Gastrocnemius medialis (tissue), 4 donors: ENCODE results near the gene GPC4. TPM values are rescaled to one million over a fixed set of nuclear protein-coding genes. Genes with fewer than 3 reads are reported as not detected.

Experiments used
- ATAC-seq, 2 donors: fragments of 150-250 bp; one replicate each; pipeline ENCODE4 v1.9.1; 2016
- DNase-seq, 2 donors: peaks; one replicate each; pipeline ENCODE4 v3.0.0-alpha.2; 2019
- H3K27ac ChIP-seq, 4 donors: fragments of 200-600 bp; sonication (generic); 1 replicate in 1 of 4; 2 replicates in 3 of 4; pipeline ENCODE4 v1.5.1; 2016 to 2018; ENCODE audit warnings: mild to moderate bottlenecking in 2 of 4, moderate library complexity in 1 of 4
- H3K27me3 ChIP-seq, 3 donors: fragments of 200-600 bp; sonication (generic) in 2 of 3; 1 replicate in 1 of 3; 2 replicates in 2 of 3; pipeline versions ENCODE4 v1.5.1 to v1.6.0; 2016 to 2019; ENCODE audit warnings: mild to moderate bottlenecking in 1 of 3, moderate library complexity in 1 of 3
- H3K36me3 ChIP-seq, 2 donors: fragments of 200-600 bp; sonication (generic) in 1 of 2; one replicate each; pipeline ENCODE4 v1.5.1; 2017 to 2018
- H3K4me1 ChIP-seq, 2 donors: fragments of 200-600 bp; sonication (generic) in 1 of 2; one replicate each; pipeline ENCODE4 v1.5.1; 2016 to 2017; ENCODE audit warnings: mild to moderate bottlenecking in 2 of 2
- H3K4me3 ChIP-seq, 4 donors: fragments of 200-600 bp; sonication (generic) in 3 of 4; 1 replicate in 1 of 4; 2 replicates in 3 of 4; pipeline ENCODE4 v1.5.1; 2016 to 2019; ENCODE audit warnings: mild to moderate bottlenecking in 2 of 4
- H3K9me3 ChIP-seq, 3 donors: fragments of 200-600 bp; sonication (generic) in 2 of 3; 1 replicate in 1 of 3; 2 replicates in 2 of 3; pipeline ENCODE4 v1.5.1; 2016 to 2019
- CTCF ChIP-seq, 5 experiments: fragments of 450-650 bp in 3 of 5; fragments of 200-600 bp in 2 of 5; sonication (generic) in 2 of 5; IDR thresholded peaks in 4 of 5; conservative IDR thresholded peaks in 1 of 5; 1 replicate in 4 of 5; 2 replicates in 1 of 5; pipeline ENCODE4 v1.5.1; 2016 to 2019; ENCODE audit warnings: antibody characterized with exemption in 5 of 5, mild to moderate bottlenecking in 3 of 5, moderate library complexity in 3 of 5
- POLR2A ChIP-seq, 2 donors: fragments of 450-650 bp; IDR thresholded peaks; one replicate each; pipeline ENCODE4 v1.6.1; 2017; ENCODE audit warnings: antibody characterized with exemption in 2 of 2, mild to moderate bottlenecking in 2 of 2, moderate library complexity in 2 of 2
- in situ Hi-C, 4 donors: fragments of 200-750 bp; cut with MboI; loops; one replicate each; pipeline versions ENCODE4 v1.15.0 to v1.8.0; 2017; ENCODE audit warnings: low sequenced_read_pairs in 4 of 4
- intact Hi-C: fragments of 100-400 bp; cut with DNase I; formaldehyde crosslinking; loops from one replicate; pipeline ENCODE4 v1.15.1; 2023; ENCODE audit warnings: low total_unique reads
- total RNA-seq, 4 donors: library from RNA; depleted of rRNA; stranded (reverse); fragments of >200 nt; gene quantifications; one replicate each; pipeline versions ENCODE4 v1.1.0 to v1.2.3, GENCODE V29; 2016

Gene GPC4
- total RNA-seq, 4 donors from 2014 or later, result 3.1 to 14.9 (median 9.6) TPM

- no peaks in the 10 kb centered on the region for H3K9me3 ChIP-seq
- no peaks in the 10 kb centered on the region for H3K36me3 ChIP-seq
- TF ChIP-seq CTCF (IDR thresholded peaks at IDR 0.05 in 4 of 5, conservative IDR thresholded peaks at IDR 0.05 in 1 of 5) (no peak), POLR2A (IDR thresholded peaks at IDR 0.05) (no peak)
- DNase-seq (no peak), ATAC-seq (no peak)
- H3K27me3 ChIP-seq, result no peaks in the 10 kb centered on the region
- no peaks in the 10 kb centered on the region for H3K4me1 ChIP-seq
- no peak overlapping the region for H3K4me3 ChIP-seq
- intact Hi-C loops (no loop called here), in situ Hi-C loops (no loop called here)
- H3K27ac ChIP-seq, result no peak overlapping the region
Observed at GRCh38 chrX:133273180-133273579, 142.1 kb downstream of the GPC4 start.

GRCh38 chrX:133269168-133269567, 146.1 kb downstream of the GPC4 start:
- DNase-seq, result no peak

GRCh38 chrX:133267621-133268020, 147.7 kb downstream of the GPC4 start:
- TF ChIP-seq CTCF (IDR thresholded peaks at IDR 0.05 in 4 of 5, conservative IDR thresholded peaks at IDR 0.05 in 1 of 5) (no peak), POLR2A (IDR thresholded peaks at IDR 0.05) (no peak)
- H3K9me3 ChIP-seq, result no peaks in the 10 kb centered on the region
- H3K27me3 ChIP-seq, result no peaks in the 10 kb centered on the region
- no peaks in the 10 kb centered on the region for H3K36me3 ChIP-seq
- no peaks in the 10 kb centered on the region for H3K4me1 ChIP-seq
- in situ Hi-C loops, result no loop called here
- H3K27ac ChIP-seq, result no peak overlapping the region
- no peak for ATAC-seq
- intact Hi-C loops, result no loop called here
- no peak for DNase-seq
- no peak overlapping the region for H3K4me3 ChIP-seq

More at GRCh38 chrX:133269168-133269567, 146.1 kb downstream of the GPC4 start:
- in situ Hi-C loops, result no loop called here
- H3K27ac ChIP-seq, result no peak overlapping the region
- H3K4me1 ChIP-seq, result no peaks in the 10 kb centered on the region
- no peaks in the 10 kb centered on the region for H3K36me3 ChIP-seq
- H3K4me3 ChIP-seq, result no peak overlapping the region
- intact Hi-C loops, result no loop called here
- no peaks in the 10 kb centered on the region for H3K27me3 ChIP-seq
- ATAC-seq, result no peak
- no peak for TF ChIP-seq CTCF (IDR thresholded peaks at IDR 0.05 in 4 of 5, conservative IDR thresholded peaks at IDR 0.05 in 1 of 5)
- TF ChIP-seq POLR2A (IDR thresholded peaks at IDR 0.05), result no peak
- no peaks in the 10 kb centered on the region for H3K9me3 ChIP-seq

- no peaks in the 10 kb centered on the region for H3K36me3 ChIP-seq
- no peaks in the 10 kb centered on the region for H3K9me3 ChIP-seq
- H3K27ac ChIP-seq, result no peak overlapping the region
- intact Hi-C loops, result no loop called here
- no peak overlapping the region for H3K4me3 ChIP-seq
- H3K27me3 ChIP-seq, result no peaks in the 10 kb centered on the region
- in situ Hi-C loops, result no loop called here
- ATAC-seq (no peak), DNase-seq (no peak)
- H3K4me1 ChIP-seq, result no peaks in the 10 kb centered on the region
- TF ChIP-seq CTCF (IDR thresholded peaks at IDR 0.05 in 4 of 5, conservative IDR thresholded peaks at IDR 0.05 in 1 of 5), result no peak
- no peak for TF ChIP-seq POLR2A (IDR thresholded peaks at IDR 0.05)
Observed at GRCh38 chrX:133265331-133265730, 150.0 kb downstream of the GPC4 start.

- in situ Hi-C loops (no loop called here), intact Hi-C loops (no loop called here)
- no peaks in the 10 kb centered on the region for H3K27me3 ChIP-seq
- H3K4me1 ChIP-seq, result no peaks in the 10 kb centered on the region
- ATAC-seq (no peak), DNase-seq (no peak)
- H3K9me3 ChIP-seq, result no peaks in the 10 kb centered on the region
- H3K36me3 ChIP-seq, result no peaks in the 10 kb centered on the region
- TF ChIP-seq POLR2A (IDR thresholded peaks at IDR 0.05), result no peak
- no peak for TF ChIP-seq CTCF (IDR thresholded peaks at IDR 0.05 in 4 of 5, conservative IDR thresholded peaks at IDR 0.05 in 1 of 5)
- H3K4me3 ChIP-seq, result no peak overlapping the region
- H3K27ac ChIP-seq, result no peak overlapping the region
Observed at GRCh38 chrX:133258481-133258880, 156.8 kb downstream of the GPC4 start.
